Right ventricle myocardium inferior (tissue), 1 donor: Measurements from ENCODE around the gene RFC2. TPM values are rescaled to one million over a fixed set of nuclear protein-coding genes. Genes with fewer than 3 reads are reported as not detected.
"Not testable (repeated sequence)": the region's sequence is repeated elsewhere in the genome, so short reads cannot be mapped to it uniquely, and the experiment has no call there.

Source experiments
- ATAC-seq: fragments of 200-7000 bp; cut with Tn5 transposase; one replicate; pipeline ENCODE4 v1.9.1; 2020; ENCODE audit warnings: mild to moderate bottlenecking, moderate library complexity
- DNase-seq: peaks from one replicate; pipeline ENCODE4 v3.0.0; 2021; ENCODE audit errors: missing footprints
- intact Hi-C: fragments of 100-400 bp; cut with DNase I; formaldehyde crosslinking; loops from one replicate; pipeline ENCODE4 v1.11.0; 2022
- total RNA-seq: library from RNA; stranded (reverse); fragmentation: NEBNext Ultra II Directional; extraction: Animal tissue kit (Norgen Biotek cat#: 25700); gene quantifications from one replicate; pipeline ENCODE4 v1.2.1, GENCODE V29; 2021
- donor health status: DM: no; HTN: yes; CAD: no; lungs with severe emphysema.

Gene RFC2
- total RNA-seq, 1 donor from 2014 or later = 12.4 TPM

DNA sequence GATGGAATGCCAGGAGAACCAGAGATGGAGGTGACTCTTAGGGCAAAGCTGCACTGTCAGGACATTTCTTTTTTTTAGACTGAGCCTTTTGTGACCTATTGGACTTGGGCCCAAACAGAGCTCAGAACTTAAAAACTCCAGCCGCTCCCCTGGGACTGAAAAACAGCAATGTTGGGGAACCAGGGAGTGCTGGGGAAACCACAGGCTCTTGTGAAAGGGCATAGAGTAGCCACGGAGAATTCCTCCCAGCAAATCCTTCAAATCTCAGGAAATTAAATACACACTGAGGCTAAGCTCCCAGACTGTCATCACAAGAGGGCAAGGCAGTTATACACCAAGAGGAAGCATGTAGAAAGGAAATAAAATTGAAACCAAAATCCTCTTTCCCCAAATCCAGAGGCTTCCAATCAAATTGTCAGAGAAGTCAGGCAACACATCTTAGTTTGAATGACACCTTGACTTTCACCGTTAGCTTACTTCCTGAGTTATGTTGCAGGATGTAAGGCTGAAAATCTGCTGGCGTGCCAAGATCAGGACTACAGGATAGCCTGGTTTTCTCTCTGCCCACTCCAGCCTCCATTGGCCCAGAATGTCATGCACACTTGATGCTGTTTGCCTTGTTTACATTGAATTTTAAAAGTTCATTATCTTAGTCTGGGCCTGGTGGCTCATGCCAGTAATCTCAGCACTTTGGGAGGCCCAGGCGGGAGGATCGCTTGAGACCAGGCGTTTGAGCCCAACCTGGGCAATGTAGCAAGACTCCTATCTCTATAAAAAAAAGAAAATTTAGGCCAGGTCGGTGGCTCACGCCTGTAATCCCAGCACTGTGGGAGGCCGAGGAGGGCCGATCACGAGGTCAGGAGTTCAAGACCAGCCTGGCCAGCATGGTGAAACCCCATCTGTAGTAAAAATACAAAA is 2.6 kb upstream of the RFC2 start:
- ATAC-seq (no peak), DNase-seq (no peak)
- intact Hi-C loops = loop anchor here (5.0 kb wide), 1 partner anchor 36 kb away; no protein-coding TSS in a partner anchor

DNA sequence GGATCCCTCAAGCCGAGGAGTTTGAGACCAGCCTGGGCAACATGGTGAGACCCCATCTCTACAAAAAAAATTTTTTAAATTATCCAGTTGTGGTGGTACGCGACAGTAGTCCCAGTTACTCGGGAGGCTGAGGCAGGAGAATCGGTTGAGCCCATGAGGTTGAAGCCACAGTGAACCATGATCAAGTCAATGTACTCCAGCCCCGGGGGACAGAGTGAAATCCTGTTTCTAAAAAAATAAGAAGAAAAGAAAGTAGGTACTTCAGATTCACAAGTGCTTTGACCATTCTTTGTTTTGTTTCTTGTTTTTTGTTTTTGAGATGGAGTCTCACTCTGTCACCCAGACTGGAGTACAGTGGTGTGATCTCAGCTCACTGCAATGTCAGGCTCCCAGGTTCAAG is 1.3 kb upstream of the RFC2 start:
- intact Hi-C loops = loop anchor here (5.0 kb wide), 1 partner anchor 37 kb away; no protein-coding TSS in a partner anchor
- ATAC-seq, DNase-seq: not testable (repeated sequence)

DNA sequence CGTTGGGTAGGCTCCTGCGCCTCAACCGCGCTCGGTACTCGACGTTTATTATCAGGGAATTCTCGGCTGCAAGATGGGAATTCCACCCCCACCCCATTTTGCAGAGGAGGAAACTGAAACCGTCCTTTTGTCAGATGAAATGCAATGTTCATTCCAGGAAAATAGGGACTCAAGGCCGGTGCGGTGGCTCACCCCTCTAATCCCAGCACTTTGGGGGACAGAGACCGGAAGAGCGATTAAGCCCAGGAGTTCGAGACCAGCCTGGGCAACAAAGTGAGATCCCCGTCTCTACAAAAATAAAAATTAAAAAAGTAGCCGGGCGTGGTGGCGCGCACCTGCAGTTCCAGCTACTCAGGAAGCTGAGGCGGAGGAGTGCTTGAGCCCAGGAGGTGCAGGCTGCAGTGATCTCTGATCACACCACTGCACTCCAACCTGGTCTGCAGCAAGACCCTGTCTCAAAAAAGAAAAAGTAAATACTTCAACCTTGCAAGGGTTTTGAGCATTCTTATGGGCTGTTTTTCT is 720 bp upstream of the RFC2 start:
- intact Hi-C loops = loop anchor here (1.0 to 5.0 kb wide), 3 partner anchors 24 to 117 kb away; no protein-coding TSS in a partner anchor

DNA sequence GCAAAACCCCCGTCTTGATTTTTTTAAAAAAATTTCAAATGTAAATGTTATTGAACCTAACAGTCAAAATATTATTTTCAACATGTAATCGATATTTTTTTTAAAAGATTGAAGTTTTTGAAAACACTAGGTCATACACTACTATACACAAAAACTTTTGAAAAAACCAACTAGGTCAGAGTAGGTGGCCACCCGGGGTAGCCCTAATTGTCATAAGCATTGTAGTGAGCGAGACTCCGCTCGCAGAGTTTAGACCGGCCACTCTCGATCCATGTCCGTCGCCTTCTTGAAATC is 417 bp downstream of the RFC2 start:
- DNase-seq = no peak
- intact Hi-C loops = loop anchor here (1.0 to 5.0 kb wide), 2 partner anchors 26 to 119 kb away; no protein-coding TSS in a partner anchor
- ATAC-seq = peak; percentile 4

More for the DNA sequence above, 720 bp upstream of the RFC2 start:
- DNase-seq (no peak), ATAC-seq (no peak)

DNA sequence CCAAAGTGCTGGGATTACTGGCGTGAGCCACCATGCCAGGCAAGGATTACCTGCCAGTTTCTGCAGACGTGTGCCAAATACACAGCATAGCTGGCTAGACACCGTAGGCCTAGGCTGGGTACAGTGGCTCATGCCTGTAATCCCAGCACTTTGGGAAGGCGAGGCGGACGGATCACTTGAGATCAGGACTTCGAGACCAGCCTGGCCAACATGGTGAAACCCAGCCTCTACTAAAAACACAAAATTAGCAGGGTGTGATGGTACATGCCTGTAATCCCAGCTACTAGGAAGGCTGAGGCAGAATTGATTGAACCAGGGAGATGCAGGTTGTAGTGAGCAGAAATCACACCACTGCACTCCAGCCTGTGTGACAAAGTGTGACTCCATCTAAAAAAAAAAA is 868 bp downstream of the RFC2 start:
- intact Hi-C loops = loop anchor here (5.0 kb wide), 1 partner anchor 119 kb away; no protein-coding TSS in a partner anchor
- no peak for ATAC-seq
- DNase-seq = no peak

DNA sequence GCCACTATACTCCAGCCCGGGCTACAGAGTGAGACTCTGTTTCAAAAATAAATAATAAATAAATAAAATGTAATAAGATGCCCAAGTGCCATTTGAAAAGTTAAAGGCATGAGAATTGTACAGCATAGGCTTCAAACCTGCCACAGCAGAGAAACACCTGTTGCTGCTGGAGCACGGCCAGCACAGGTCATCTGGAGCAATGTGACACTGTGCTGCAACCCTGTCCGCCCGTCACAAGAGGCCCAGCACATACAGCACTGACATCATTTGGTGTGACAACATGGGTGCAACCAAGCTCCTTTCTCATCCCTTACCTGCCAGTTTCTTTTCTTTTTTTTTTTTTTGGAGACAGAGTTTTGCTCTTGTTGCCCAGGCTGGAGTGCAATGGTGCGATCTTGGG is 1.3 kb downstream of the RFC2 start:
- DNase-seq (no peak), ATAC-seq (no peak)
- intact Hi-C loops = loop anchor here (5.0 kb wide), 1 partner anchor 119 kb away; no protein-coding TSS in a partner anchor

DNA sequence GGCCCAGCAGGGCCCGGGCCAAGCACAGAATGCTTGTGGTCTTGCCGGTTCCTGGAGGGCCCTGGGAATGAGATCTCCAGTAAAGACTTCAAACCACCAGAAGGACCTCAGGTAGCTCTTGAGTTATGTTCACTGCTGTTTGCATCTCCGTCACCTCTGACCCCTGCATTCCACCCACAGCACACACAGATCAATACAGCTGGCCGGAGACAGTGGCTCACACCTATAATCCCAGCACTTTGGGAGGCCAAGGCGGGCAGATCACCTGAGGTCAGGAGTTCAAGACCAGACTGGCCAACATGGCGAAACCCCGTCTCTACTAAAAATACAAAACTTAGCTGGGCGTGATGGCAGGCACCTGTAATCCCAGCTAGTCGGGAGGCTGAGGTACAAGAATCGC is 5.1 kb downstream of the RFC2 start:
- ATAC-seq, DNase-seq, intact Hi-C loops: not testable (repeated sequence)

DNA sequence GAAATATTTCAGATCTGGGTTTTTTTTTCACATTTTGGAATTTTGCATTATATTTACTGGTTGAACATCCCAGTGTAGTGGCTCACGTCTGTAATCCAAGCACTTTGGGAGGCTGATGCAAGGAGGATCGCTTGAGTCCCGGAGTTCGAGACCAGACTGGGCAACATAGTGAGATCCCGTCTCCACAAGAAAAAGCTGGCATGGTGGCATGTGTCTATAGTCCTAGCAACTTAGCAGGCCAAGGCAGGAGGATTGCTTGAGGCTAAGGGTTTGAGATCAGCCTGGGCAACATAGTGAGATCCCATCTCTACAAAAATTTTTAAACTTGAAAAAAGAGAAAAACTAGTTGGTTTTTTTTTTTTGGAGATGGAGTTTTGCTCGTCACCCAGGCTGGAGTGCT is 6.0 kb downstream of the RFC2 start:
- intact Hi-C loops = no loop called here
- no peak for ATAC-seq
- DNase-seq = no peak

DNA sequence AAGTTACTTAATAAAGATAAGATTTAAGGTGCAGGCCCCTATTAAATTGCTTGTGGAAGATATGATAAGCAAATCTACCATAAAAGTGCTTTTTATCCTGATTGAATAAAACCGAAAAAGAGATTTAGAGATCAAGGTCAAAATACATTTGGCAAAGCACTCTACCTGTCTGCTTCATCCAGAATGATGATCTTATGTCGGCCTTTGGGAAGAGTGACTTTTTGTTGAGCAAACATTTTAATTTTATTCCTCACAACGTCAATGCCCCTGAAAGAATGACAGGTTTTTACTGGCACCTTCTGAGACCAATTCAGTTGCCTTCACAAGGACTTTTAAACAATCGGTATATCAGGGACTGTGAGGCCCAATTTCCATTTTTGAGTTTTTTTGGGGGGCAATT is 7.7 kb downstream of the RFC2 start:
- DNase-seq (no peak), ATAC-seq (no peak)
- intact Hi-C loops = no loop called here

DNA sequence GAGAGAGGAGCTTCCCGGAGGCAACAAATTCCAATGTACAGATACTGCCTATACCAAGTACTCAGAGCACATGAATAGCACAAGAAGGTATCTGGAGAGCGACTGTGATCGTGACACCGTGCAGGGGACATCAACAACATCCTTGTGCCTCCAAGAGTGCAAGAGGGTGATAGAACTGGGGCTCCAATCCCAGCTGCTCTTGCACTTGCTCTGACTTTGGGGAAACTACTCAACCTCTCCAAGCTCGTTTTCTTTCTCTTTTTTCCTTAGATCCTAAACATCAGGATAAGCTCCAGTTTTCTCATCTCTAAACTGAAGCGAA is 12.1 kb downstream of the RFC2 start:
- intact Hi-C loops = no loop called here
- no peak for ATAC-seq
- DNase-seq = no peak

DNA sequence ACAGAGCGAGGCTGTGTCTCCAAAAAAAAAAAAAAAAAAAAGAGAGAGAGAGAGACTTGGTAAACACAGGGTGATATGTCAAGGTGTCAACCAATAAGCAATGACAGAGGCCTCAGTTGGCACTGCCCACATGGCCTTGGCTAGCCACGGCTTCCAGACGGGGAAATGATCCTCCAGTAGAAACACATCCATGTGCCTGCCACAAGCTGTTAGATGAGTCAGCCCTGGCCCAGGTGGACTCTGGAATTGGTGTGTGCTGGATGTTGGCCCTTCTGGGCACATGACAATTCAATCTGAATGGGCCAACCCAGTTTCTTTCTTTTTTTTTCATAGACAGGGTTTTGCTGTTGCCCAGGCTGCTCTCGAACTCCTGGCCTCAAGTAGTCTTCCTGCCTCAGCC is 13.7 kb downstream of the RFC2 start:
- intact Hi-C loops = no loop called here
- no peak for ATAC-seq
- DNase-seq = no peak

DNA sequence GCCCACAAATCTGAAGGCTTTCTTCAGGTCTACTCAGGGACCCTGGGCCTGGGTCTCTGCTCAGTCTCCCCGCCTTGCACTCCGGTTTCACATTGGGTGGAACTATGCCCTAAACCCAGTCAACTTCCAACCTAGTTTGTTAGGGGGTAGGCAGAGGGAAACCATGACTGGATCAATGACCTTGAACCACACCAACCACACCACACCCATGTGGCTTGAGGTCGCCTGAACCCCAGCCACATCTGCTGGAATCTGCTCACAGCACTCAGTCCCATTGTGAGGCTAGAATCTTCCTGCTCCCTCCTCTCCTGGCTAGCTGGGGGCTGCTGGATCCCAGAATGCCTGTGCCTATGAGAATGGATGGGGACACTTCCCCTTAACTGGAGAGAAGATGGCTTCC is 17.9 kb downstream of the RFC2 start:
- ATAC-seq = no peak
- DNase-seq = no peak
- intact Hi-C loops = no loop called here

DNA sequence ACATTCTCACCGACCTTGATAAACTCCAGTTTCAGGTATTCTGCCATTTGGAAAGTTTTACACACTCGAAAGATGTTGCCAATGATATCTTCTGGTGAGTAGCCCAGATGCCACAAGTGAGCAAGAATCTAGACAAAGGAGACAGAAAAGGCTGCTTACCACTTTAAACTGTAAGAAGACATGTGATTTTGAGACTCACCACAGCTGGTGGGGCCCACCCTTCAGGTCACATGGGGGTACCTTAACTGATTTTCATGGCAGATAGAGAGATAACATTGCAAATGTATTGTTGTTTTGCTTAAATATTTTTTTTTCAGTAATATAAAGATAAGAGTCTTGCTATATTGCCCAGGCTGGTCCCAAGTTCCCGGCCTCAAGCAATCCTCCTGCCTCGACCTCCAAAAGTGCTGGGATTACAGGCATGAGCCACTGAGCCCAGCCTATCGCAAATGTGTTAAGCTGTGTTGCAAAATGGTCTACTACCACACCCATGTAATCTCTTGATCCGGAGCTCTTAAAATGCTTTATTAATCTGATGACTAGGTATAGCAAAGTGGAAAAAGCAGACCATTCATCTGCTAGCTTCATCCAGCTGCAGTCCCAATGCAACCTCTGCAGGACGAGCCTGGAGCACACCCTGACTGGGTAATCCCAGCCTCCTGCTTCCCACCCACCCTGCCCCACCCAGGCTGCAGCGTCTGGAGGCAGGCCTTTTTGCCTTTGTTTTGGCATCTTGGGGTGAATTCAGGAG is 18.5 kb downstream of the RFC2 start:
- ATAC-seq = no peak
- DNase-seq = no peak
- intact Hi-C loops = no loop called here

DNA sequence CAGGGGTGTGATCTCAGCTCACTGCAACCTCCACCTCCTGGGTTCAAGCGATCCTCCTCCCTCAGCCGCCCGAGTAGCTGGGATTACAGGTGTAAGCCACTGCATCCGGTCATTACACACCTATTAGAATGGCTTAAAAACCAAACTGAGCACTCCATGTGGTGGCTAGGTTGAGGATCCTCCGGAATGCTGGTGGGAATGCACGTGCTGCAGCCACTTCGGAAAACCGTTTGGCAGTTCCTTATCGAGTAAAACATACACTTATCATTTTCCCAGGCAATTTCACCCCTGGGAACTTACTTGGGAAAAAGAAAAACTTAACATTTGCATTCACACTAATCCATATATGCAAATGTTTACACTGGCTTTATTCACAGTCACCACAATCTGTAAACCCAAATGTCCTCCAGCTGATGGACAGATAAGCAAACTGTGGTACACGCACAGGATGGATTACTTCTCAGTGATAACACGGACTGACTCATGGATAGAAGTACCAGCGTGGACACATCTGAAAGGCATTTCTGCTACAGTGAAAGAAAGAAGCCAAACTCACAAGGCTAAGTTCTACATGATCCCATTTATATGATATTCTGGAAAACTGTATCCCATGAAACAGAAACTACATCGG is 20.4 kb downstream of the RFC2 start:
- ATAC-seq (no peak), DNase-seq (no peak)
- intact Hi-C loops = no loop called here

DNA sequence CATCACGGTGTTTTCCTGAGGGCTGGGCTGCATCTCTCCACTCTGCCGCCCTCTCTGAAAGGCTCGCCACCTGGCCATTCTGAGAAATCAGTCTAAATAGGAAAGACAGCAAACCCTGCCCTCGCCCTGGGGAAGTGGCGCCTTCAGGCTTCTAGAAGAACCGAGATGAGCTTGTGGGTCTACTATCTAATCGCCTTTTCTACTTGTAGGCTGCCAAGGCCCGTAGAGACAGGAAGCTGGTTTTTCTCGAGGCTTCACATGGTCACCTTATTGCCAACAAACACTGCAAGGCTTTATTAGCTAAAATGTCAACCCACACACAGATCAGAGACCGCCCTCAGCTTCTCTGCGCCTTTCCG is 23.0 kb downstream of the RFC2 start:
- intact Hi-C loops = no loop called here
- ATAC-seq (no peak), DNase-seq (no peak)

DNA sequence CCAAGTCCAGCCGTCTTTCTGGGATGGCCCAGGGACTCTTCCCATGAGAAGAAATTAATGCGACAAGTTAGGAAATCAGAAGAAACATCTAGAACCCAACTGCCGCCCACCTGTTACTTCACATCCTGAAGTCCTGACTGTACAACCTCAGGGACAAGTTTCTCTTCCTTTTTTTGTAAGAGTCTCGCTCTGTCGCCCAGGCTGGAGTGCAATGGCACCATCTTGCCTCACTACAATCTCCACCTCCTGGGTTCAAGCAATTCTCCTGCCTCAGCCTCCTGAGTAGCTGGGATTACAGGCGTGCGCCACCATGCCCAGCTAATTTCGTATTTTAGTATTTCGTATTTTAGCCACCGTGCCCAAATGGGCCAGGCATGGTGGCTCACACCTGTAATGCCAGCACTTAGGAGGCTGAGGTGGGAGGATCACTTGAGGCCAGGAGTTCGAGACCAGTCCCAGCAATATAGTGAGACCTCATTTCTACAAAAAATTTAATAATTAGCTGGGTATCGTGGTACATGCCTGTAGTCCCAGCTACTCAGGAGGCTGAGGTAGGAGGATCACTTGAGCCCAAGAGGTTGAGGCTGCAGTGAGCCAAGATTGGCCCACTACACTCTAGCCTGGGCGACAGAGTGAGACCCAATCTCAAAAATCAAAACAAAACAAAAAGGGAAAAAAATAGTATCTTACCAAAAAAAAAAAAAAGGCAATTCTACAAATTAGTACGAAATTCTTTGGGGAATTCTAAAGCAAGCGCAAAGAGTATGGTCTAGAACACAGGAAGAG is 23.6 kb downstream of the RFC2 start:
- DNase-seq (peak; percentile 58), ATAC-seq (no peak)
- intact Hi-C loops = no loop called here

DNA sequence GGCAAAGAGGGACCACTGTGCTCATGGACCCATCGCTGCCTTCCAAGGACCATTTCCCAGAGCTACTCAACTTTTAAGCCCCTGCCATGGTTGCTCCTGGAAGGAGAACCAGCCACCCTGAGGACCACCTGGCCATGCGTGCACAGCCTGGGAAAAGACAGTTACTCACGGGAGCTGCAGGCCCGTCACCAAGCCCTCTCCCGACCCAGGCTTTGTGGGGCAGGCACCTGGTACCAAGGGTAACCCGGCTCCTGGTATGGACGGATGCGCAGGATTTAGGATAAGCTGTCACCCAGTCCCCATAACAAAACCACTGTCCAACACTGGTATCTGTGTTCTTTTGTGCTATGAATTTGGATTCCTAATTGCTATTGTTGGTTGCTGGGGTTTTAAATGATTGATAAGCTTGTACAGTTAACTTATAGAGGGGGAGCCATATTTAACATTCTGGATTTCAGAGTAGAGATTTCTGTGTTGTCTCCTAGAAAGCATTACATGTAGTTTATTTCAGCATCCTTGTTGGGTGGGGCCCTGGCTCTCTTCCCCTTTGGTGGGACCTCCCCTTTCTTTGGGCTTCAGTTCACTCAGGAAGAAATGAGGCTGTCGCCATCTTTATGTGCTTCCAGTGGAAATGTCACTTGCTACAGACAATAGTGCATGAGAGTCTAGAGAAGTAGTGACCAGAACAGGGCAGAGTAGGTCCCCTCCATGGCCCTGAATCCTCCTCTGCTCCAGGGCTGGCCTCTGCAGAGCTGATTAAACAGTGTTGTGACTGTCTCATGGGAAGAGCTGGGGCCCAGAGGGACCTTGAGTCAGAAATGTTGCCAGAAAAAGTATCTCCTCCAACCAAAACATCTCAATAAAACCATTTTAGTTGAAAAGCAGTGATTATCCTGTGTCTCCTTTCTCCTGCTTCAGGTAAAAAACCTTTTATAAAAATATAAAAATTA is 25.0 kb downstream of the RFC2 start:
- DNase-seq (peak; percentile 25), ATAC-seq (no peak)
- intact Hi-C loops = no loop called here

DNA sequence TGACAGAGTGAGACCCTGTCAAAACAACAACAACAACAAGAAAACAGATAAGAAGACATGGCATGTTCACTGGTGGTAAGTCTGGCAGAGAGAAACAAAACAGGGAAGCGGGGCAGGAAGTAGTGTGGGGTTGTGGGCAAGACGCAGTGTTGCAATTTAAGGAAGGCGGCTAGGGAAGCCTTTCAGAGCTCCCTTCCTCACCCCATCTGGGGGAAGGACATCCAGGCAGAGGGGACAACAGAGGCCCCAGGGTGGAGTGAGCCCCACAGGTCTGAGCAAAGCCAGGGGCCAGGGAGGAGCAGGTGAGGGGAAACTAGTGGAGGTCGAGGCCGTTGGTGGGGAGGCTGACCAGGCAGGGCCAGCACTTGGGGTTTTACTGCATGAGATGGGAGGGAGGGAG is 27.6 kb downstream of the RFC2 start:
- intact Hi-C loops = no loop called here
- ATAC-seq (peak; percentile 62), DNase-seq (peak; percentile 34)
